Keratinocyte (primary cell): ENCODE data around the gene MAML1. TPM values are rescaled to one million over a fixed set of nuclear protein-coding genes. Genes with fewer than 3 reads are reported as not detected.

ENCODE experiments used
- DNase-seq: peaks from one replicate; pipeline ENCODE4 v3.0.0-alpha.2; 2011; ENCODE audit warnings: low read depth, missing footprints, low spot score
- FAIRE-seq: peaks from 2 replicates; lab custom pipeline; 2011; peaks lifted over from hg19 to GRCh38; lab: Jason Lieb, UNC
- H2AFZ ChIP-seq: 2 replicates; pipeline ENCODE4 v1.6.0; 2012; ENCODE audit warnings: low read length, control low read depth, inconsistent platforms; ENCODE audit not compliant: control insufficient read depth
- H3K27ac ChIP-seq: 2 replicates; pipeline ENCODE4 v1.5.1; 2011; ENCODE audit warnings: low read length; ENCODE audit not compliant: control insufficient read depth, insufficient read depth
- H3K27me3 ChIP-seq: 3 replicates; pipeline ENCODE4 v1.6.0; 2011; ENCODE audit warnings: low read length; ENCODE audit not compliant: control insufficient read depth, insufficient read depth; ENCODE audit errors: extremely low read depth
- H3K36me3 ChIP-seq, 2 experiments: 2 replicates in 1 of 2; 3 replicates in 1 of 2; pipeline ENCODE4 v1.5.1; 2011; ENCODE audit warnings: low read length in 2 of 2, mild to moderate bottlenecking in 1 of 2; ENCODE audit not compliant: control insufficient read depth in 2 of 2, insufficient read depth in 2 of 2; ENCODE audit errors: extremely low read depth in 1 of 2
- H3K4me1 ChIP-seq: 3 replicates; pipeline ENCODE4 v1.5.1; 2011; ENCODE audit warnings: low read length; ENCODE audit not compliant: control insufficient read depth, insufficient read depth; ENCODE audit errors: extremely low read depth
- H3K4me2 ChIP-seq: 3 replicates; pipeline ENCODE4 v1.6.0; 2011; ENCODE audit warnings: low read depth, low read length; ENCODE audit not compliant: control insufficient read depth, insufficient read depth; ENCODE audit errors: extremely low read depth
- H3K4me3 ChIP-seq, 3 experiments: fragments of 200-600 bp in 1 of 3; sonication (generic) in 1 of 3; 2 replicates in 2 of 3; 3 replicates in 1 of 3; pipeline ENCODE4 v1.5.1; 2011 to 2016; ENCODE audit warnings: low read length in 3 of 3, mild to moderate bottlenecking in 3 of 3, control low read depth in 2 of 3, inconsistent platforms in 1 of 3, low read depth in 1 of 3, mixed read lengths in 1 of 3, mixed run types in 1 of 3, moderate library complexity in 1 of 3; ENCODE audit not compliant: control insufficient read depth in 2 of 3, insufficient read depth in 2 of 3; ENCODE audit errors: extremely low read depth in 1 of 3
- H3K79me2 ChIP-seq: 2 replicates; pipeline ENCODE4 v1.6.0; 2012; ENCODE audit warnings: low read length; ENCODE audit not compliant: control insufficient read depth, insufficient read depth
- H3K9ac ChIP-seq: 3 replicates; pipeline ENCODE4 v1.6.0; 2011; ENCODE audit warnings: low read length; ENCODE audit not compliant: control insufficient read depth, insufficient read depth; ENCODE audit errors: extremely low read depth
- H3K9me1 ChIP-seq: 3 replicates; pipeline ENCODE4 v1.6.0; 2011; ENCODE audit warnings: low read length; ENCODE audit not compliant: control insufficient read depth, insufficient read depth; ENCODE audit errors: extremely low read depth
- H3K9me3 ChIP-seq: 2 replicates; pipeline ENCODE4 v1.5.1; 2012; ENCODE audit warnings: low read depth, low read length; ENCODE audit not compliant: control insufficient read depth
- H4K20me1 ChIP-seq: 3 replicates; pipeline ENCODE4 v1.6.0; 2011; ENCODE audit warnings: low read length; ENCODE audit not compliant: control insufficient read depth, insufficient read depth; ENCODE audit errors: extremely low read depth
- EZH2 ChIP-seq: IDR thresholded peaks from one replicate; pipeline ENCODE4 v1.6.1; 2012; ENCODE audit warnings: inconsistent platforms, mild to moderate bottlenecking, low read length, moderate library complexity
- dilution Hi-C: fragments of 300-500 bp; cut with MboI; formaldehyde crosslinking; loops from one replicate; pipeline ENCODE4 v1.7.0; 2020; ENCODE audit warnings: low sequenced_read_pairs; ENCODE audit not compliant: extremely low pct_ligation_motif_present
- polyA plus RNA-seq, 5 experiments: library from polyadenylated mRNA; depleted of rRNA in 3 of 5; stranded (reverse) in 3 of 5; stranded (forward) in 1 of 5; unstranded in 1 of 5; fragments of >200 nt; gene quantifications; 1 replicate in 1 of 5; 2 replicates in 3 of 5; 3 replicates in 1 of 5; pipeline versions ENCODE4 v1.2.1 to v1.2.3, GENCODE V29; 2011 to 2012; ENCODE audit warnings: missing spikeins in 2 of 5, low read depth in 1 of 5, low replicate concordance in 1 of 5
- TF ChIP-seq, protein P1 (sequence below), 3 experiments: IDR thresholded peaks in 1 of 3; conservative IDR thresholded peaks in 1 of 3; optimal IDR thresholded peaks in 1 of 3; 2 replicates in 2 of 3; 3 replicates in 1 of 3; pipeline versions ENCODE3 to v1.5.1; 2011; ENCODE audit warnings: low read length in 3 of 3, mild to moderate bottlenecking in 3 of 3, moderate library complexity in 2 of 3, control low read depth in 1 of 3, inconsistent platforms in 1 of 3; ENCODE audit not compliant: insufficient read depth in 2 of 3; ENCODE audit errors: extremely low read depth in 1 of 3

MAML1 gene
- polyA plus RNA-seq, 1 donor (not counting 4 experiments of a cell fraction or from before 2014, with no cell fraction given), result 4.9 TPM

DNA sequence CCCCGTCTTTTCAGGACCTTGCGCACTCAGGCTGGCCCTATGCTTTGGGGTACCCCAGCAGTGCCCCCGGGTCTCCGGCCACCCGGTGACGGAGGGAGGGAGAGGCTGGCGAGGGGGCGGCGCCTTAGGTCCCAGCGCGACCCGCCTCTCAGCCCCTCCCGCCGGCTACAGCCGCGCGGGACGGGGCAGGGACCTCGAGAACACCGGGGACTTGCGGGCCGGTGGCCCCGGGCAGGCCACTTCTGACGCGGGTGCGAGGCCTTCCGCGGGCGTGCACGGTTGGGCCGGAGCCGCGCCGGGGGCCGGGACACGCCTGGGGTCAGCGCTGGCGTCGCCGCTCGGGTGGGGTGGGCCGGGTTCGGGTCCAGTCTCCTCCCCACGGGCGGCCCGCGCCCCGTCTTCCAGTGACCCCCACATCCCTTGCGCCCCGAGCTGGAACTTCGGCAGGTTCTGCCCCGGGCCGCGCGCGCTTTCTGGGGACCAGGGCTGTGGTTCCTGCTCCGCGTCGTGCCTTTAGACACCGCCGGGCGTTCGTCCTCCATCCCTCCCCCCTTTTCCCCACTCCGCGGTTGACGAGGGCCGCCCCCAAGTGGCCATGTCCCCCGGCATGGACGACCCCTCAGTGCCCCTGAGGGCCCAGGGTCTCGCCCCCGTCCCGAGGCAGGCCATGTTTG lies 84.3 kb downstream of the MAML1 start:
- DNase-seq (no peak), FAIRE-seq (no peak)
- H3K9me3 ChIP-seq, result no peaks in the 10 kb centered on the region
- peaks cover 11% of the 10 kb centered on the region for H3K79me2 ChIP-seq
- no peaks in the 10 kb centered on the region for H3K9me1 ChIP-seq
- H3K27me3 ChIP-seq, result no peaks in the 10 kb centered on the region
- H3K4me3 ChIP-seq, result no peak overlapping the region
- peak overlapping the region; percentile 22 for H3K9ac ChIP-seq
- TF ChIP-seq, protein P1, sequence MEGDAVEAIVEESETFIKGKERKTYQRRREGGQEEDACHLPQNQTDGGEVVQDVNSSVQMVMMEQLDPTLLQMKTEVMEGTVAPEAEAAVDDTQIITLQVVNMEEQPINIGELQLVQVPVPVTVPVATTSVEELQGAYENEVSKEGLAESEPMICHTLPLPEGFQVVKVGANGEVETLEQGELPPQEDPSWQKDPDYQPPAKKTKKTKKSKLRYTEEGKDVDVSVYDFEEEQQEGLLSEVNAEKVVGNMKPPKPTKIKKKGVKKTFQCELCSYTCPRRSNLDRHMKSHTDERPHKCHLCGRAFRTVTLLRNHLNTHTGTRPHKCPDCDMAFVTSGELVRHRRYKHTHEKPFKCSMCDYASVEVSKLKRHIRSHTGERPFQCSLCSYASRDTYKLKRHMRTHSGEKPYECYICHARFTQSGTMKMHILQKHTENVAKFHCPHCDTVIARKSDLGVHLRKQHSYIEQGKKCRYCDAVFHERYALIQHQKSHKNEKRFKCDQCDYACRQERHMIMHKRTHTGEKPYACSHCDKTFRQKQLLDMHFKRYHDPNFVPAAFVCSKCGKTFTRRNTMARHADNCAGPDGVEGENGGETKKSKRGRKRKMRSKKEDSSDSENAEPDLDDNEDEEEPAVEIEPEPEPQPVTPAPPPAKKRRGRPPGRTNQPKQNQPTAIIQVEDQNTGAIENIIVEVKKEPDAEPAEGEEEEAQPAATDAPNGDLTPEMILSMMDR (optimal IDR thresholded peaks at IDR 0.05 in 1 of 3, IDR thresholded peaks at IDR 0.05 in 1 of 3, conservative IDR thresholded peaks at IDR 0.05 in 1 of 3; ENCODE audit: extremely low read depth in 1 of 3, insufficient read depth in 2 of 3, low read length in 3 of 3), result no peak
- no peak for TF ChIP-seq EZH2
- dilution Hi-C loops, result no loop called here
- no peak overlapping the region for H2AFZ ChIP-seq
- peaks cover under 1 to 4% of the 10 kb centered on the region in 2 experiments for H3K36me3 ChIP-seq
- no peak overlapping the region for H3K27ac ChIP-seq
- H3K4me2 ChIP-seq, result peak overlapping the region; percentile 6
- H3K4me1 ChIP-seq, result peaks cover 28% of the 10 kb centered on the region
- peaks cover 2% of the 10 kb centered on the region for H4K20me1 ChIP-seq

DNA sequence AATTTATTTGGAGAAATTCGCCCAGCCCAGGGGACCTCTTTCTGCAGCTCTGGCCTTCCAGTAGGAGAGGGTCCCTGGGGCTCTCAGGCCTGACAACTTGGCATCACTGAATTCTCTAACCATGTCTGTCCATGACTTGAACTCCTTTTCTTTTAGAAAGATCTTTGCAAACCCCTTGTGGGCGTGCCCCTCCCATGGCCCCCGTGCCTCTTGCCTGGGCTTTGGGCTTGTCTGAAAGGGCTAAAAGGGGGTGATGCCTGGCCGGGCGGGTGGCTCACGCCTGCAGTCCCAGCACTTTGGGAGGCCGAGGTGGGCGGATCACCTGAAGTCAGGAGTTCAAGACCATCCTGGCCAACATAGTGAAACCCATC lies 84.8 kb downstream of the MAML1 start:
- dilution Hi-C loops, result no loop called here
- no peak overlapping the region for H3K27ac ChIP-seq
- H3K4me2 ChIP-seq, result peak overlapping the region; percentile 6
- no peaks in the 10 kb centered on the region for H3K9me1 ChIP-seq
- no peak for DNase-seq
- H3K27me3 ChIP-seq, result no peaks in the 10 kb centered on the region
- peaks cover 5% of the 10 kb centered on the region in 2 experiments for H3K36me3 ChIP-seq
- peak overlapping the region; percentile 22 for H3K9ac ChIP-seq
- H4K20me1 ChIP-seq, result peaks cover 7% of the 10 kb centered on the region
- no peaks in the 10 kb centered on the region for H3K9me3 ChIP-seq
- no peak for TF ChIP-seq EZH2
- TF ChIP-seq, protein P1 (optimal IDR thresholded peaks at IDR 0.05 in 1 of 3, IDR thresholded peaks at IDR 0.05 in 1 of 3, conservative IDR thresholded peaks at IDR 0.05 in 1 of 3; ENCODE audit: extremely low read depth in 1 of 3, insufficient read depth in 2 of 3, low read length in 3 of 3), result no peak
- no peak overlapping the region for H2AFZ ChIP-seq
- H3K4me1 ChIP-seq, result peaks cover 32% of the 10 kb centered on the region
- no peak overlapping the region for H3K4me3 ChIP-seq
- peaks cover 16% of the 10 kb centered on the region for H3K79me2 ChIP-seq
- no peak for FAIRE-seq
